OCI-LY3 (cell line): ENCODE measurements around the gene SLFN5.

Experiments used
- EZH2phosphoT487 ChIP-seq: fragments of 200-600 bp; shearing (Covaris generic); IDR thresholded peaks from 2 replicates; pipeline ENCODE4 v1.6.1; 2018; ENCODE audit warnings: antibody characterized with exemption, mixed run types, low read depth
- TF ChIP-seq, protein P1 (sequence below): fragments of 200-600, 300-600 bp; sonication (generic); IDR thresholded peaks from 2 replicates; pipeline ENCODE4 v1.5.1; 2014; ENCODE audit warnings: antibody characterized with exemption, low read length, low read depth

DNA sequence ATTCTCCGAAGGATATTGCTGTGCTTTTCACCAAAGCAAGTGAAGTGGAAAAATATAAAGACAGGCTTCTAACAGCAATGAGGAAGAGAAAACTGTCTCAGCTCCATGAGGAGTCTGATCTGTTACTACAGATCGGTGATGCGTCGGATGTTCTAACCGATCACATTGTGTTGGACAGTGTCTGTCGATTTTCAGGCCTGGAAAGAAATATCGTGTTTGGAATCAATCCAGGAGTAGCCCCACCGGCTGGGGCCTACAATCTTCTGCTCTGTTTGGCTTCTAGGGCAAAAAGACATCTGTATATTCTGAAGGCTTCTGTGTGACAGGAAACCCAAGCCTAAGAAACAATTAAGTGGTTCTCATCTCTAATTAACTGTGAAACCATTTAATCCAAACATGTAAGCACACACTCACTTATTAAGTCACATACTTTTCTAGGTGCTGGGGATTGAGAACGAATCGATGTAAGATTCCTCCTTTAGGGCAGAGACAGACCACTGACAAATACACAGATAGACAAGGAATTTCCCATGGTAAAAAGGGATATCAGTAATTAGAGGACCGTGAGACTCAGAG lies 22.8 kb downstream of the SLFN5 start:
- TF ChIP-seq, protein P1, sequence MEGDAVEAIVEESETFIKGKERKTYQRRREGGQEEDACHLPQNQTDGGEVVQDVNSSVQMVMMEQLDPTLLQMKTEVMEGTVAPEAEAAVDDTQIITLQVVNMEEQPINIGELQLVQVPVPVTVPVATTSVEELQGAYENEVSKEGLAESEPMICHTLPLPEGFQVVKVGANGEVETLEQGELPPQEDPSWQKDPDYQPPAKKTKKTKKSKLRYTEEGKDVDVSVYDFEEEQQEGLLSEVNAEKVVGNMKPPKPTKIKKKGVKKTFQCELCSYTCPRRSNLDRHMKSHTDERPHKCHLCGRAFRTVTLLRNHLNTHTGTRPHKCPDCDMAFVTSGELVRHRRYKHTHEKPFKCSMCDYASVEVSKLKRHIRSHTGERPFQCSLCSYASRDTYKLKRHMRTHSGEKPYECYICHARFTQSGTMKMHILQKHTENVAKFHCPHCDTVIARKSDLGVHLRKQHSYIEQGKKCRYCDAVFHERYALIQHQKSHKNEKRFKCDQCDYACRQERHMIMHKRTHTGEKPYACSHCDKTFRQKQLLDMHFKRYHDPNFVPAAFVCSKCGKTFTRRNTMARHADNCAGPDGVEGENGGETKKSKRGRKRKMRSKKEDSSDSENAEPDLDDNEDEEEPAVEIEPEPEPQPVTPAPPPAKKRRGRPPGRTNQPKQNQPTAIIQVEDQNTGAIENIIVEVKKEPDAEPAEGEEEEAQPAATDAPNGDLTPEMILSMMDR = no peak
- TF ChIP-seq EZH2phosphoT487 = no peak
